ENCODE data around the gene VWA5A.

Gene VWA5A, protein sequence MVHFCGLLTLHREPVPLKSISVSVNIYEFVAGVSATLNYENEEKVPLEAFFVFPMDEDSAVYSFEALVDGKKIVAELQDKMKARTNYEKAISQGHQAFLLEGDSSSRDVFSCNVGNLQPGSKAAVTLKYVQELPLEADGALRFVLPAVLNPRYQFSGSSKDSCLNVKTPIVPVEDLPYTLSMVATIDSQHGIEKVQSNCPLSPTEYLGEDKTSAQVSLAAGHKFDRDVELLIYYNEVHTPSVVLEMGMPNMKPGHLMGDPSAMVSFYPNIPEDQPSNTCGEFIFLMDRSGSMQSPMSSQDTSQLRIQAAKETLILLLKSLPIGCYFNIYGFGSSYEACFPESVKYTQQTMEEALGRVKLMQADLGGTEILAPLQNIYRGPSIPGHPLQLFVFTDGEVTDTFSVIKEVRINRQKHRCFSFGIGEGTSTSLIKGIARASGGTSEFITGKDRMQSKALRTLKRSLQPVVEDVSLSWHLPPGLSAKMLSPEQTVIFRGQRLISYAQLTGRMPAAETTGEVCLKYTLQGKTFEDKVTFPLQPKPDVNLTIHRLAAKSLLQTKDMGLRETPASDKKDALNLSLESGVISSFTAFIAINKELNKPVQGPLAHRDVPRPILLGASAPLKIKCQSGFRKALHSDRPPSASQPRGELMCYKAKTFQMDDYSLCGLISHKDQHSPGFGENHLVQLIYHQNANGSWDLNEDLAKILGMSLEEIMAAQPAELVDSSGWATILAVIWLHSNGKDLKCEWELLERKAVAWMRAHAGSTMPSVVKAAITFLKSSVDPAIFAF
- total RNA-seq = 16.4 to 21.5 reads per million in 2 donors

DNA sequence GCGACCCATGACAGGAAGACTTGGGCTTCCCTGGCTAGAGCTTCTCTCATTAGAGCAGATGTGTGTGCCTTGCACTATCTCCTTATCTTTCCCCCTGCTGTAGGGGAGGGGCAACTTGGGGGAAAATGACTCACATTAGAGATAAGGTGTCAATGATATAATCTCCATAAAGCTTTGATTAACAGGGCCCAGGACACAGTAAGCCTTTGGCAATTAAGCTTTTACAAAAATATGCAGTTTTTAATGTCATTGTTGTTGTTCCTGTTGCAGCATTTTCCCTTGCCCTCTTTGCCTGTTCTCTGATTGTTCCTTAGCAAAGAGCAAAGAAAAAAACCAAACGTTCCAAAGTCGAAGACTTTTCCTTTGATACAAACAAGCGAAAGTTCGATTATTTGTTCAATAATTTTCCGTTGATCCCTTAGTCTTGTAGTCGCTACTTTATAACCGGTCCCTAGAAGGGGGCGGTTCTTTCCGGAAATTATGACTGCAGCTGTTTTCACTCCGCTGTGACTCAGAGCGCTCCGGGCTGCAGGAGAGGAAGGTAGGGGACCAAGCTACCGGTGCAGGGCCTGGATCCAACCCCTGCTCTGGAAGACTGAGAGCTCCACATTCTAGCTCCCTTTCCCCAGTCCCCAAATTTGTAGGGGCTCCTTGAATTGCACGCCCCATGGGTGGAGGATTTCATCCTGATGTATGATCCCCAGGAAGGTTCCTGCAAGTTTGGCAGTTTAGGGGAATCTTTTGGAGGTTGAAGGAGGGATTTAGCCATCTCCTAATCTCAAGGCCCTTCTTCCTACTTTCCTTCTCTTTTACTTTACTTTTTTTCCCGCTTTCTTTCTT is at the start of gene VWA5A:
TSS of gene VWA5A (plus strand) at position 509 of the 840 bp plus-strand sequence. CDS start 2,062 bp downstream, outside the sequence.
- no peak for DNase-seq

DNA sequence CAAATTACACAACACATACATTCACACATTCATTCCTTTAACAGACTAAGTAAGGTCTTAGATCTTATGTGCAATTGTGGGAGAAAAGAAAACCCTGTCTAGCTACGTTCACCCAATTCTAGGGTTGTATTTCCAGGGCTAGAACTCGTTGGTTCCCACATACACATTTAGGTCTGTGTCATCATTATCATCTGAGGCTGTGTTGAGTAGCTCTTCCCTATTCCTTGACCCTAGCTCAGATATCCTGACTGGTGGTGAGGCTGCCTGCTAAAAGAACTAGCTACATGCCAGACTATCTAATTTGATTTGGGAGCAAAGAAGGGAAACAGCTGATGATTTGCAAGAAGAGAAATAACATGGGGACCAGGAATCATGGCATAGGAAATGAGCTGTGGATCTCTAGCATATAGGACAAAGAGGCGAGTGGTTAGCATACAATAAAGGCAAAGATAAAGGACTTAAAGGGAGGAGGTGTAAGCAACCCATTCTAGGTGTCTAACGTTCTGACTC is 46.6 kb upstream of the VWA5A start:
- no peak for DNase-seq

DNA sequence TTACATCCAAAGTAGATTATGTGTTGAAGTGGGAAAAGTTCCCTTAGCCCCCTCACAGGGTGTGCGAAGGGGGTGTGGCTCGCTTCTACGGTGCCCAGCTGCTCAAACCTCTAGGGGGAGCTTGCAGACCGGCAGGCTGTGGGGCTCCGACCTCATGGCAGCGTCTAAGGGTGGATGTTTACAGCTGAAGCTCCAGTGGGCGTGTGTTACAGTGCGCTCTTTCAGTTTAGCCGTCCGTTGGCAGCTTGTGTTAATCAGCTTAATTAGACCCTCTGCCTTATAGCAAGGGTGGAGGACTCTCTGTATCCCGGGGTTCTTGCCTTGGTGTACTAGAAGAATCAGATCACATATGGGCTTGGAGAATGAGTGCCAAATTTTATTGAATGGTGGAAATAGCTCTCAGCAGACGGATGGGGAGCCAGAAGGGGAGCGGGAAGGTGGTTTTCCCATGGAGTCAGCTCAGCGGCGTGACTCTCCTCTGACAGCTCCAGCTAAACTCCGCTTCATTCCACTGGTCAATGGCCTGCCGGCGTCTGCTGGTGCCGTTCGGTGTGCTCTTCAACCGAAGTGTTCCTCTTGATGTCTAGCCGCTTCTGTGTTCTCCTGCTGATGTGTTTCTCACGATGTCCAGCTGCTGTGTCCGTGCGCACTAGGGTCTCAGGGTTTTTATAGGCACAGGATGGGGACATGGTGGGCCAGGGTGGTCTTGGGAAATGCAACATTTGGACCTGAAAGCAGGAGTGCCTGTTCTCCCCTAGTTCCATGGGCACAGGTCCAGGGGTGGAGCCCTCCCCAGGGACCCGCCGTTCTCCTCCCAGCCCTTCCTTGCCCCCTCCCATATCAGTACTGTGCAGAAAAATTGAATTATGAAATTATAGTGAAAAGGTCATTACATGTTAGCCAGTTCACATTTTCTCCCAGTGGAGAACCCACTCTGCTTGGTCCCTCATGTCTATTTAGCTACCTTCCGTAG is 45.5 kb upstream of the VWA5A start:
- DNase-seq = no peak

DNA sequence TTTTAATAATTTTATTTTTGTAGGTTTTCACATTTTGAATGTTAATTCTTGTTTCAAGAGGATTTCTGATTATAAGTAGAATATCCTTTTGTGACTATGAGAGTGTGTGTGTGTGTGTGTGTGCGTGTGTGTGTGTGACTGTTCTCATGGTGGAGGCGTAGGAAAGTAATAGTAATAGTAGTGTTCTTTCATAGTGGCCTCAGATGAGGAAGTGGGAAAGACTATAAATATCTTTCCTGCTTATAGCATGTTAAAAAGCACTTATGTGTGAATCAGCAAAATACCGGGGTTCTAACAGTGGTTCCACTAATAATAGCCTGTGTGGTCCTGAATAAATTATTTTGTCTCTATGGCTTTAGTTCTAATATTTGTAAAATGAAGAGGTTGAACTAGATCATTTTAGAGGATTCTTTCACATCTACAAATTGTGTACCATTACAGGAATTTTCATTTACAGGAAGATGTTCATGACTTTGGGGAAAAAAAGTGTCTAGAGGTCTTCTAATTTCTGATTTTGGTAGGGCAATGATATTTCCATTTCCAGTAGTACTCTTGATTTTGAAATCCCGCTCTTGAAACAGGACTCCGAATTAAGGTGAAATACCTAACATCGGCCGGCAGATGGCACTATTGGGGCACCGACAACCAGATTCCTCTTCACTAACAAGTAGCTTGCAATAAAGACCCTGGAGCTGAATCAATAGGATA is 44.2 kb upstream of the VWA5A start:
- DNase-seq = no peak

DNA sequence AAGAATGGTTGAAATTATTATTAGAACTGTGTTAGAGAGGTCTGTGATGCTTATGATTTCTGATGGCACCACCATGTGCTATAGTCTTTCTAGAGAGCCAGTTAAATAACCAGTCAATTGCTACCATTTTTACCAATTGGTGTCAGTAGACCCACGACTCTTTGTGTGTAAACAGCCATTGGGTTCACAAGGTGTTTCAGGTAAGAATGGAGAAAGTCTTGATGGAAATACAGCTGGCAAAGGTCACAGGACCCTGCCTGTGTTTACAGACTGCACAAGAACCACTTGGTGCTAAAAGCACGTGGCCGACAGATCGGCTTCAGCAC is 43.7 kb upstream of the VWA5A start:
- DNase-seq = no peak

DNA sequence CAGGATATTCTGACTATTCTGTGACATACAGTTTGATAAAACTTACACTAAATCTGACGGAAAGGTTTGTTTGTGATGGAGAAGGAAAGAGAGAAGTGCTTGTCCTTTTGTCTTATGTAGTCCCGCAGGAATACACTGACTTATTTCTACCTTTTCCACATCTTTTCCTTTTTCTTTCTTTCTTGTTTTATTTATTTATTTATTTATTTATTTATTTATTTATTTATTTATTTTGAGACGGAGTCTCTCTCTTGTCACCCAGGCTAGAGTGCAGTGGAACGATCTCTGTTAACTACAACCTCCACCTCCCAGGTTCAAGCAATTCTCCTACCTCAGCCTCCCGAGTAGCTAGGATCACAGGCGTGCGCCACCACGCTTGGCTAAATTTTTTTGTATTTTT is 43.1 kb upstream of the VWA5A start:
- no peak for DNase-seq

DNA sequence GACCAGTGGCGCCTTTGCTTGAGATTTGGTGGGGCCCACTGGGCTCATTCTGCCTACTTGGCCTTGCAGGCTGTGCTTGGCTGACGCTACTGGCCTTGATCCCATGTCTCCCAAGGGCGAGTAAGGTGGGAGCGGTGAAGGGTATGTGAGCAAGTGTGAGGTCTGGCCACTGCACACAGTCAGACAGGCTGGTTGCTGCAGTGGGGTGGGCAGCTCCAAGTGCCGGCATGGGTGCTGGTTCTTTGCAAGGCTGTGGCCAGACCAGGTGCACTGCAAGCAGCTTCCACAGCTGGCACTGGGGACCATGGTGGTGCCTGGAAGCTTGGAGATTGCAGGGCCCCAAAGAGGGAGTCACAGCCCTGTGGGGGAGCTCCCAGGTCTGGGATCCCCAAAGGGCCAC is 40.7 kb upstream of the VWA5A start:
- DNase-seq = no peak

DNA sequence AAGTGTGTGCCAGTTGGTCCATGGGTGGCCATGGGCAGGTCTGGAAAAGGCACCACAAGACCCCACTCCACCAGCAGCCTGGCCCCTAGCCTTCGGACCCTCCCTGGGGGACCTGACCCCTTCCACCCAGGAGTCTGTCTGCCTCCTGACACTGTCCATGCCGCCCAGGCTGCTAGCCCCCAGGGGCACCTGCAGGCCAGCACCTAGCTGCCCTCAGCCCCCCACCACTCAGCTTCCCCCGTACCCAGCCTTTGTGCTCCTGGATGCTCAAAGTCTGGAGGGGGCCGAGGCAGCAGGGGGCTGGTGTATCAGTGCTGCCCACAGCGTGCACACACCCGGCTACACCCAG is 39.8 kb upstream of the VWA5A start:
- no peak for DNase-seq

DNA sequence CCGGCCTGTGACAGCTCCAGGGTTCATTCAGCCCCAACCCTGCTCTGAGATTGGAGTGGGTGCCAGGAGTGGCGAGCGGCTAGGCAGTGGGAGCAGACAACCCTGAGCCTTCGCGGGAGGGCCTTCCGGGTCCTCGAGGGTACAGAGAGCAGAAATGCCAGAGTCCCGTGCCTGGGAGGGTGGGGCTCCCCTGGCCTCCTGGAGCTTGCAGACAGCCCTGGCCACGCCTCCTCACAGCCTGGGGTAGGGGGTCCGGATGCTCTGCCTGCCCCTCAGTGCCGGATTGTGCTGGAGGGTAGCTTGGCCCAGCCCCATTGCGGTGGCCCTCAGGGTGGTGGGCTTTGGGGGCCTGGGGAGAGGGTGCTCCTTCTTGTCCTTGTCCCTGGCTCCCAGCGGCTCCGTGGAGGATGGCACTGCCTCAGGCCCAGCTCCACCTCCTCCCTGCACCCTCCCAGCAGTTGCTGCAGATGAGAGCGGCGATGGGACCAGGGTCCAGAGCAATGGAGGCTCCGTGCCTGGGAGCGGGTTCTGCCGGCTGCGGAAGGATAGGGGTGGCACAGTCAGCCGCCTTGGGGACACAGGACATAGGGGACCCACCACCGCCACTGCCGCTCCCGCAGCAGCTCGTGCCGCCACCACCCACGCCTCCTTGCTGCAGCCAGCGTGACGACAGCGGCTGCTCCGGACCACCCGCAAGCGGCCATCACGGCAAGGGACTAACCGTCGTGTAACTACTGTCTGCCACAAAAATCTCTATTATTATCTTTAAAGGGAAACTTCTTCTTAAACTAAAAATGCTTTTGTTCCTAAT is 39.2 kb upstream of the VWA5A start:
- no peak for DNase-seq

DNA sequence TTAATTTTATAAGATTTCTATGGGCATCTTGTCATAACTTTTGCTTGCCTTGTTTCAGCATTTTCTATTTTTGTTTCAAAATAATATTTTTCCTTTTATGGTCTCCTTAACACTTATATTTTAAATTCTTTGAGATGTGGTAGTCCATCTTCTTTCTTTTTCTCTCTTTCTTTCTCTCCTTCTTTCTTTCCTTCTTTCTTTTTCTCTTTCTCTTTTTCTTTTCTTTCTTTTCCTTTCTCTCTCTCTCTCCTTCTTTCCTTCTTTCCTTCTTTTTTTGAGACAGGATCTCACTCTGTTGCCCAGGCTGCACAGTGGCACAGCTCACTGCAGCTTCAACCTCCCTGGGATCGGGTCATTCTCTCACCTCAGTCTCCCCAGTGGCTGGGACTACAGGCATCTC is 38.0 kb upstream of the VWA5A start:
- DNase-seq = no peak

DNA sequence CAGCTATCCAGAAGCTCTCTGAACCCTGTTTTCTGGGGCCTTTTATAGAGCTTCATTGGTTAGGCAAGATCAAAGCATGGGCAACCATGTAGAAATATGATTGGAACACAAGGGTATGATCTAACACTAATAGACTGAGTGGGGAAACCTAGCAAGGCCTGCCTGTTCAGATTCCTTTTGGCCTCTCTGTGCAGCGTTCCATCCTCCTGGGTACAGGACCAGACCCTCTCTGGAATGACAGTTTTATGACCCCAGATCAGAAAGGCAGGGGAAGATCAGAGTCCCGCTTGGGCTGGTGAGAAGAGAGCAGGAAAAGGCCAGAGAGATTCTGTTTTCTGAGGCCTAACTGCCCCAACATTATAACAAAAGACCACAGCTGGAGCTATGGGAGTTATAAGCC is 36.7 kb upstream of the VWA5A start:
- DNase-seq = no peak

DNA sequence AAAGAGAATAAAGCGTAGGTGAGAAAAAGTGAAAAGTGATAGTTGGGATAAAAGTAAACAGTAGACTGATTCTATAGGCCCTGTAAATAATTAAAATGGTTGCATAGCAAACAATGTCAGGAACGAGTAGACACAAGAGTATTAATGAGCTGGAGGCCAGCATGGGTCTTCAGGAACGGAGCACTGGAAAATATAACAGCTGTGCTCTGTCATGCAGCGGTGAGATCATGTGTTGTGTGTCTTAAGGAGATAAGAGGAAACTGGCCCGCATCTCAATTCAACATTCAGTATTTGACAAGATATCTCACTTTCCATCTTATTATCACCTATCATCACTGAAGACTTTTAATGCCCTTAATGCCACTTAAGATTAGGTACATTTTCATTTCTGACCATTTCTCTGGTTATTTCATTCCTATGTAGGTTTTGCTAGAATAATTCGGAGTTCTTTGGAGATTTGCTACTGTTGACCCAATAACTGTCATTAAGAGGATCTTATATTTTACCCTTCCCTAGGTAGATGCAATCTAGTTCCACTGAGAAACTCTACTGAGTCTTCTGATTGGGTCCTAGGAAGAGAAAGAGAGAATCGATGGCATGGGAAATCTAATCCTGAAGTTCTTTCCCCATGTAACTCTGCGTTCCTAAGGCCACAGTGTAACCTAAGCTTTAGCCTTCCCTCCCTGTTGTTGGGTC is 35.5 kb upstream of the VWA5A start:
- DNase-seq = no peak

DNA sequence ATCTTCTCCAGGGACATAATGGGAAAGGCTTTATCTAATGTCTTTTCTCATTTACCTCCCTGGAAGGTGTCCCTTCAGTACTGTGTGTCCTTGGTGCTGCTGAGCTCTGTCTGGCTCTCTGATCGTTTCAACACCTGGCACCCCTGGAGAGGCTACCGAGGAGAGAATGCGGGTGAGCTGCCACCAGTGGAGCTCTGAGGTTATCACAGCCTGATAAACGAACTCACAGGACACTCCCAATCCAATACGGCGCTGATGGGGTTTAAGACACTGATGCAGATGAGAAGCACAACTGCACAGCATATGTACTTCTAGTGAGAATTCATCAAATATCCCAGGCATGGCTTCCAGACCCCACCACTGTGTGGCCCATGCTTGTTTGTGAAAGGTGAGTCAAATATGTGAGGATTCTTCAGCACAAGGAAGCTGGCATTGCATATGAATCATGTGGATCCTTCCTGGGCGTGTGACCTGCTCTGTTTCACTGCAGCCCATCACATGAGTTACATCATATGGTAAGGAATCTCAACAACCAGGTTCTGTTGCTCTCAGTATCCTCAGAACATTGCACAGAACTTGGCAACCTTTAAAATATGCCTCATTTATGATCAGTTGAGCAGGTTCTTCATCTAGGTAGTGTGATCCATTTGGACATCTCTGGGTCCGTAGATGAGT is 34.8 kb upstream of the VWA5A start:
- DNase-seq = no peak

DNA sequence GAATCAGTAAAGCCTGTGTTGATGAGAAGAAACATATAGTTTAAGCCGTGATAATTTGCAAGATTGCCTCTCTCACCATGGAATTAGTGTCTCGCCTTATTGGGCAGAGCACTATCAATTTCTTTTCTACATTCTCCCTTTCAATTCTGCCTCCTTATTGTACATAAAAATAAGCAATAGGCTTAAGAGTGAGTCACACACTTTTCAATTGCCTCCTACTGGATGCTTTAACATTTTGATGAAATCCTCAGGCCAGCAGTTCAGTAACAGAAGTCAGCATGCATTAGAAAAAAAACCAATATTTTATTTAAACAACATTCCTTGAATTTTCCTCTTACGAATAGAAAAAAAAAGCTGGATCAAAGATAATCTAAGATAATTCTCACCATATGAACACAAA is 33.8 kb upstream of the VWA5A start:
- no peak for DNase-seq

DNA sequence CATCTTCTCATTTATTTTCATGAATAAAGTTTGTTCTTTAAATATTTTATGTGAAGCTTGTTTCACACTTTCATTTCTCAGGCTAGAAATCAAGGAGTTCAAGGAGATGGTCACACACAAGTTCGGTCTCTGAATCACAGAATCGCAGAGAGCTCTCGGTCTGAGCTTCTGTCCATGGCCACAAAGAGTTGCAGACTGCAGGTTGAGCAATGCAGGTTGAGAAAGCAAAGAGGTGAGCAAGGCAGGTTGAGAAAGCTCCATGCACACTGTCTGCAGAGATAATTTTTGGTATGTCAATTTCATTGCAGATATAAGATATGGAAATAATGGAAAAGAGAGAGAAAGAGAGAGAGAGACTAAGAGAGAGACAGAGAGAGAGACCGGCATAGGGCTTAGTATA is 32.9 kb upstream of the VWA5A start:
- no peak for DNase-seq

DNA sequence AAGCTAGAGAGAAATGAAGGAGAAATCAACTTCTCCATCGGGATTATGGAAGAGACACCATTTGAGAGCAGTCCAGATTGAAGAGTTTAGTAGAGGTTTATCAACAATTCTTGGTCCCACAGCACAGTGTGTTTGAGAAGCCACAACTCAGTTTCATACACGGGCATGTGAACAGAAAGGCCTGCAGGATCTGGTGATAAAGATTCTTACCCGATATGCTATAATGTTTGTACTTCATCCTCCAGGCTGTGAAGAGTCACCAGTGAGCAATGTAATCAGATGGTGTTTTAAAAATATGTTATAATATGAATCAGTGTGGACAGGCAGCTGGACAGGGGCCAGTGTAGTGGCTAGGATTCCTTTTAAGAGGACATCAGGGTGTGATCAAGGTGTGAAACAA is 29.7 kb upstream of the VWA5A start:
- no peak for DNase-seq

DNA sequence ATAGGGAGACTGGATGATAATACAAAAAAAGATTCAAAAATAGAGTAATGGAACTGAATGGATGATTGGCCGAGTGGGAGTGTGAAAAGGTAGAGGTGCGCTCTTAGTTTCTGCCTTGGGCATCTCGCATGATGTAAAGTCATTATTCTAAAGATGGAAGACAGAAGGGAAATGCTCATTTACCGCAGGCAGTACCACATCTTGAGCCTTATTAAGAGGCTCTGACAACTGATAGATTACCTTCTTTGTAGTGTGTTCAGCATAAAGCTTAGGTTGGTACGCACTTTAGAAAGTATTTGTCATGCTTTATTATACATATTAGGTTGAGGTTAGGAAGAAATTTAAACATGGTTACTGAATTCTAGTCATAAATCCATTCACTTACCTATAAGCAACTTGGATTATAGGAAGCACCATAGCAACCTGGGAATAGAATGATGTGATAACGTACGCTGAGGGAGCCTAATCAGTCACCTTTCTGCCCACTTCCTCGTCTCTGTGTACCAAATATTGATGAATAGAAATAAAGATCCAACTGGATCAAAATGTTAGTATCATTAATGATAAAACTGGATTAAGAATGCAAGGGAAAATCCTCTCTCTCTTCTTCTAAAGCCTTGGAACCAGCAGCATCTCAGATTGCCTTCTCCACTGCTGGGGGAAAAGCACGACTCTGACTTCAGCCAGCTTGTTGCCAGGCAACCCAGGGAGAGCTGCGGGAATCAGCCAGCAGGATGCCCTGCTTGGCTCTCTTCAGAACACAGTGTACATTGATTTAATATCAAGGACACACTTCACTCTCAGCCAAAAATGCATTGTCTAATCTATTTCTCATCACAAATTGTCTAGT is 29.0 kb upstream of the VWA5A start:
- DNase-seq = no peak

DNA sequence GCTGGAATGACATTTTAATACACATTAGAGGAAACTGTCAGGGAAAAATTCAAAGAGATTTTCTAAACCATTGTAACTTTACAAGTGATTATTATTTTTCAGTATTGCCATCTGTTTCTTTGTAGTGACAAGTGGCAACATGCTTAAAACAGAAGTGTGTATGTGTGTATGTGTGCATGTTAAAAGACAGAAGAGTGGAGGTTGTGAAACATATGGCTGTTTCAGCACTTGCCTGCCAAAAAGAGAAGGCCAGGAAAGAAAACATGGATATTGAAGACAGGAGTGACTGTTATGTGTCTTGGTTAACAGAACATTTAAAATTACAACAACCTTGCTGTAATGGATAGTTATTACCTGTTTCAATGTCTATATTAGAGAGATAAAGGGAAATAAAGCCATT is 24.3 kb upstream of the VWA5A start:
- no peak for DNase-seq

Data from activated gamma-delta T cell (primary cell).